Measurements from ENCODE around the gene ATP6V0E1.

ATP6V0E1 gene

GRCh38 chr5:172983542-172984243, at the start of gene ATP6V0E1:
TSS of gene ATP6V0E1 (plus strand) at chr5:172983771. CDS start at chr5:172983861, 90 bp downstream.
- DNase-seq: peak; percentile 97

GRCh38 chr5:172935096-172935495, 48.5 kb upstream of the ATP6V0E1 start:
- DNase-seq: no peak

- DNase-seq: no peak
Observed at GRCh38 chr5:172936401-172936800, 47.2 kb upstream of the ATP6V0E1 start.

- no peak for DNase-seq
Observed at GRCh38 chr5:172939071-172939470, 44.5 kb upstream of the ATP6V0E1 start.

- no peak for DNase-seq
Observed at GRCh38 chr5:172939611-172940267, 43.8 kb upstream of the ATP6V0E1 start.

- DNase-seq: no peak
Observed at GRCh38 chr5:172940268-172941066, 43.1 kb upstream of the ATP6V0E1 start.

GRCh38 chr5:172941067-172941516, 42.5 kb upstream of the ATP6V0E1 start:
- DNase-seq: no peak

GRCh38 chr5:172942556-172942955, 41.0 kb upstream of the ATP6V0E1 start:
- no peak for DNase-seq

- DNase-seq: no peak
Observed at GRCh38 chr5:172943283-172943841, 40.2 kb upstream of the ATP6V0E1 start.

- no peak for DNase-seq
Observed at GRCh38 chr5:172943906-172944305, 39.7 kb upstream of the ATP6V0E1 start.

GRCh38 chr5:172944741-172945140, 38.8 kb upstream of the ATP6V0E1 start:
- no peak for DNase-seq

- no peak for DNase-seq
Observed at GRCh38 chr5:172945151-172945550, 38.4 kb upstream of the ATP6V0E1 start.

GRCh38 chr5:172946146-172946545, 37.4 kb upstream of the ATP6V0E1 start:
- no peak for DNase-seq

GRCh38 chr5:172949426-172949825, 34.1 kb upstream of the ATP6V0E1 start:
- no peak for DNase-seq

- no peak for DNase-seq
Observed at GRCh38 chr5:172950176-172950965, 33.2 kb upstream of the ATP6V0E1 start.

- DNase-seq: no peak
Observed at GRCh38 chr5:172951371-172952033, 32.1 kb upstream of the ATP6V0E1 start.

- DNase-seq: no peak
Observed at GRCh38 chr5:172952034-172952511, 31.5 kb upstream of the ATP6V0E1 start.

- no peak for DNase-seq
Observed at GRCh38 chr5:172953776-172954675, 29.5 kb upstream of the ATP6V0E1 start.

- no peak for DNase-seq
Observed at GRCh38 chr5:172954751-172955159, 28.8 kb upstream of the ATP6V0E1 start.

GRCh38 chr5:172956228-172956627, 27.3 kb upstream of the ATP6V0E1 start:
- no peak for DNase-seq

- no peak for DNase-seq
Observed at GRCh38 chr5:172956936-172957335, 26.6 kb upstream of the ATP6V0E1 start.
